Measurements from ENCODE around the gene ARL5B. TPM values are rescaled to one million over a fixed set of nuclear protein-coding genes. Genes with fewer than 3 reads are reported as not detected.
A peak's percentile ranks its signal among the peaks of the same experiment; 100 is the strongest.

ARL5B gene, protein sequence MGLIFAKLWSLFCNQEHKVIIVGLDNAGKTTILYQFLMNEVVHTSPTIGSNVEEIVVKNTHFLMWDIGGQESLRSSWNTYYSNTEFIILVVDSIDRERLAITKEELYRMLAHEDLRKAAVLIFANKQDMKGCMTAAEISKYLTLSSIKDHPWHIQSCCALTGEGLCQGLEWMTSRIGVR
- 5.3 and 20.2 TPM in 2 replicates for total RNA-seq (2011; cell fraction: chromatin; rRNA removed; ENCODE audit: low replicate concordance)
- 3.5 and 4.5 TPM in 2 replicates for total RNA-seq (2011; cell fraction: nucleolus; rRNA removed)
- total RNA-seq (2011; cell fraction: nucleoplasm; rRNA removed), result 10.7 and 22.4 TPM in 2 replicates
- 8.4 and 10.0 TPM in 2 replicates for total RNA-seq (2014; rRNA removed)
- total RNA-seq (2014; rRNA removed; fragmentation: Illumina TruSeq; extraction: Trizol), result 22.2 and 24.6 TPM in 2 replicates
- 15.7 and 17.7 TPM in 2 replicates for total RNA-seq (2015; rRNA removed; fragmentation: Illumina TruSeq; extraction: Trizol)
- 14.1 and 15.1 TPM in 2 replicates for total RNA-seq (2021)
- polyA plus RNA-seq (2011; rRNA removed), result 16.2 and 20.4 TPM in 2 replicates
- polyA plus RNA-seq (2011; cell fraction: cytosol; rRNA removed), result 2.2 and 6.8 TPM in 2 replicates
- 7.5 and 12.7 TPM in 2 replicates for polyA plus RNA-seq (2011; cell fraction: nucleus; rRNA removed)
- polyA plus RNA-seq (2012), result 9.3 and 12.0 TPM in 2 replicates
- polyA plus RNA-seq (2014; fragmentation: Illumina TruSeq; extraction: Trizol), result 12.6 and 15.2 TPM in 2 replicates
- 1 to 10 TPM; 4.1 to 4.7 TPM for polyA plus RNA-seq (2014; fragmentation: Nextera tagmentation; extraction: Ambion mirVana)
- 7.4 and 8.3 TPM in 2 replicates for polyA plus RNA-seq (2014; rRNA removed)
- 36.9 and 41.1 TPM in 2 replicates for polyA minus RNA-seq (2011; rRNA and poly(A)+ RNA removed)
- polyA minus RNA-seq (2011; cell fraction: cytosol; rRNA and poly(A)+ RNA removed), result 11.4 and 16.8 TPM in 2 replicates
- polyA minus RNA-seq (2011; cell fraction: nucleus; rRNA and poly(A)+ RNA removed), result 9.4 and 18.7 TPM in 2 replicates
- percentile 90 among the genes with signal in this experiment for Bru-seq, nascent RNA
- percentile 96 among the genes with signal in this experiment for BruChase-seq, experiment 1, labeled RNA remaining after a 2-hour chase
- percentile 97 among the genes with signal in this experiment for BruChase-seq, experiment 2, labeled RNA remaining after a 6-hour chase
- long read RNA-seq, experiment 1, full-length matches to known transcripts, result 37 of 60 reads
- long read RNA-seq, experiment 1, partial matches to known transcripts, result 6 of 60 reads
- long read RNA-seq, experiment 1, other reads (novel, unspliced or antisense), result 17 of 60 reads
- long read RNA-seq, experiment 2, partial matches to known transcripts, result 0 of 14 reads
- long read RNA-seq, experiment 2, other reads (novel, unspliced or antisense), result 14 of 14 reads
- long read RNA-seq, experiment 3, full-length matches to known transcripts, result 3 of 8 reads
- long read RNA-seq, experiment 3, partial matches to known transcripts, result 0 of 8 reads
- long read RNA-seq, experiment 3, other reads (novel, unspliced or antisense), result 5 of 8 reads

DNA sequence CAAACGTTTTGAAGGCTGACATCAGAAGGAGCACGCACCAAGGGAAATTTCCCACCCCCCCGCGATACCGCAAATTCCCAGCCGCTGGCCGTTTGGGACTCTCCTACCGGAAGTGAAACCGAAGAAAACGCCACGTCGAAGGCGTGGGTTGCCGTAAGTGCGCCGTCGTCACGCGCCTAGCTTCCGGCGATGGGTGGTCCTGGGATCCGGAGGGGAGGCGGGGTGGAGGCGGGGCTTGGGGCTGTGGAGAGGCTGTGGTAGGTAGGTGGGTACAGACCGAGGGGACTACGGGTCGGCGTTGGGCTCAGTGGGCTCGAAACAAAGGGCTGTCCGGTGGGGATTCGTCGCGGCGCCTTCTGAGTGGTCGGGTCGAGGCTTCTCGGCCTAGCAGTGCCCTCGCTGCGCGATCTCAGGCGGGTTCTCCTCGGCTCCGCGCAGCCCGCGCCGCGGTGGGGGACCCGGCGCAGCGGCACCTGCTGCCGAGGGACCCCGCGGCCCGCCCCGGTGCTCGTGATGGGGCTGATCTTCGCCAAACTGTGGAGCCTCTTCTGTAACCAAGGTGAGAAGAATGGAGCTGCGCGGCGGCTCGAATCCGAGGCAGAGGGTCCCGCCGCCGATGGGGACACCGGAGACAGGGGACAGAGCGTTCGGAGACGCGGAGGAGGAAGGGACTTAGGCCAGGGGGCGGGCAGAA lies at the start of gene ARL5B:
ARL5B (plus strand) TSS at position 307 of the 694 bp plus-strand sequence; CDS start at position 514, 207 bp downstream.
- POLR2A ChIA-PET, result interaction anchor here (0.8 to 1.9 kb wide), 5 partner anchors 10 to 252 kb away, joined by 3 to 12 read pairs (median 3); no protein-coding TSS in a partner anchor
- TF ChIP-seq NR1H2 (CRISPR knock-in tag; IDR thresholded peaks at IDR 0.05) (no peak), CXXC5 (CRISPR knock-in tag; IDR thresholded peaks at IDR 0.05) (peak; percentile 92), RBM22 (IDR thresholded peaks at IDR 0.05; ENCODE audit: low read depth, low read length, poor library complexity, severe bottlenecking) (peak; percentile 28), NCOA6 (IDR thresholded peaks at IDR 0.05) (peak; percentile 46; the same call in 1 of the 2 replicates), ELF1 (tag; IDR thresholded peaks at IDR 0.05) (peak; percentile 82), ZNF274 (IDR thresholded peaks at IDR 0.05; ENCODE audit: borderline replicate concordance, low read depth, low read length) (no peak), OTX1 (CRISPR knock-in tag; IDR thresholded peaks at IDR 0.05) (no peak), NFE2 (IDR thresholded peaks at IDR 0.05; ENCODE audit: low read depth) (peak; percentile 44; the same call in 1 of the 2 replicates)
- TF ChIP-seq, protein P1, sequence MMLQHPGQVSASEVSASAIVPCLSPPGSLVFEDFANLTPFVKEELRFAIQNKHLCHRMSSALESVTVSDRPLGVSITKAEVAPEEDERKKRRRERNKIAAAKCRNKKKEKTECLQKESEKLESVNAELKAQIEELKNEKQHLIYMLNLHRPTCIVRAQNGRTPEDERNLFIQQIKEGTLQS (IDR thresholded peaks at IDR 0.05), result peak; percentile 16; the same call in 1 of the 2 replicates
- TF ChIP-seq, protein P1 (CRISPR knock-in tag; conservative IDR thresholded peaks at IDR 0.05), result 0 out of 2 replicates have a peak, but pooled peaks have one; percentile 3
- TF ChIP-seq, protein P2, sequence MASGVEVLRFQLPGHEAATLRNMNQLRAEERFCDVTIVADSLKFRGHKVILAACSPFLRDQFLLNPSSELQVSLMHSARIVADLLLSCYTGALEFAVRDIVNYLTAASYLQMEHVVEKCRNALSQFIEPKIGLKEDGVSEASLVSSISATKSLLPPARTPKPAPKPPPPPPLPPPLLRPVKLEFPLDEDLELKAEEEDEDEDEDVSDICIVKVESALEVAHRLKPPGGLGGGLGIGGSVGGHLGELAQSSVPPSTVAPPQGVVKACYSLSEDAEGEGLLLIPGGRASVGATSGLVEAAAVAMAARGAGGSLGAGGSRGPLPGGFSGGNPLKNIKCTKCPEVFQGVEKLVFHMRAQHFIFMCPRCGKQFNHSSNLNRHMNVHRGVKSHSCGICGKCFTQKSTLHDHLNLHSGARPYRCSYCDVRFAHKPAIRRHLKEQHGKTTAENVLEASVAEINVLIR (CRISPR knock-in tag; IDR thresholded peaks at IDR 0.05), result peak; percentile 35; the same call in 1 of the 2 replicates
- TF ChIP-seq, protein P3, sequence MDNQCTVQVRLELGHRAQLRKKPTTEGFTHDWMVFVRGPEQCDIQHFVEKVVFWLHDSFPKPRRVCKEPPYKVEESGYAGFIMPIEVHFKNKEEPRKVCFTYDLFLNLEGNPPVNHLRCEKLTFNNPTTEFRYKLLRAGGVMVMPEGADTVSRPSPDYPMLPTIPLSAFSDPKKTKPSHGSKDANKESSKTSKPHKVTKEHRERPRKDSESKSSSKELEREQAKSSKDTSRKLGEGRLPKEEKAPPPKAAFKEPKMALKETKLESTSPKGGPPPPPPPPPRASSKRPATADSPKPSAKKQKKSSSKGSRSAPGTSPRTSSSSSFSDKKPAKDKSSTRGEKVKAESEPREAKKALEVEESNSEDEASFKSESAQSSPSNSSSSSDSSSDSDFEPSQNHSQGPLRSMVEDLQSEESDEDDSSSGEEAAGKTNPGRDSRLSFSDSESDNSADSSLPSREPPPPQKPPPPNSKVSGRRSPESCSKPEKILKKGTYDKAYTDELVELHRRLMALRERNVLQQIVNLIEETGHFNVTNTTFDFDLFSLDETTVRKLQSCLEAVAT (IDR thresholded peaks at IDR 0.05), result peak in 1 of 2 experiments; percentile 77; a peak in 1 of 4 replicates

More for the DNA sequence above, at the start of gene ARL5B:
- CTCF ChIA-PET (ENCODE audit: low intra/inter-chr PET ratio), result no interaction called here
- peak within 1 kb of the TSS; percentile 88 for H3K27ac ChIP-seq (ENCODE audit: extremely low read depth, low read depth, low read length)
- ATAC-seq (peak; percentile 94), DNase-seq (ENCODE audit: extremely low read depth in 1 of 4, low spot score in 3 of 4) (peak; percentile 95 to 98 (median 96)), FAIRE-seq (peak; percentile 87)
- H3K9me1 ChIP-seq (ENCODE audit: control insufficient read depth, insufficient read depth, low read length), result no peaks in the 10 kb centered on the region
- intact Hi-C loops (cut with micrococcal nuclease) (loop anchor here (1.0 kb wide), 1 partner anchor 8 kb away; the partner anchor contains the start of gene NSUN6), in situ Hi-C loops (cut with MboI) (no loop called here)
- H4K20me1 ChIP-seq (replicated peaks; ENCODE audit: control insufficient read depth, insufficient read depth, low read length), result 0 out of 2 replicates have a peak, but pooled peaks cover 5% of the 10 kb centered on the region
- H3K4me2 ChIP-seq (ENCODE audit: insufficient read depth, low read length), result peak within 1 kb of the TSS; percentile 85
- under 1% methylated on average over 45 of the region's 72 CpGs for WGBS (ENCODE audit: insufficient coverage, low coverage, missing lambda C conversion rate)
- TSS peak; percentile 51 for BruUV-seq (replicated peaks)
- peak within 1 kb of the TSS; percentile 73 for H2AFZ ChIP-seq (ENCODE audit: low read depth, low read length)
- no peaks in the 10 kb centered on the region for H3K9me3 ChIP-seq (replicated peaks; ENCODE audit: control insufficient read depth, insufficient read depth, low read depth, low read length)
- H3K9ac ChIP-seq (ENCODE audit: insufficient read depth in 1 of 2, low read depth in 2 of 2, low read length in 2 of 2), result peak within 1 kb of the TSS; percentile 95 to 98
- H3K4me1 ChIP-seq (replicated peaks in 1 of 2; ENCODE audit: control insufficient read depth in 2 of 2, insufficient read depth in 2 of 2, low read length in 2 of 2), result peaks cover 4 to 5% of the 10 kb centered on the region in 2 experiments; a peak in 3 of 5 replicates
- no peaks in the 10 kb centered on the region for H3K27me3 ChIP-seq (ENCODE audit: control insufficient read depth in 2 of 2, insufficient read depth in 2 of 2, low read length in 2 of 2)
- H3K4me3 ChIP-seq, result peak within 1 kb of the TSS; percentile 91
- H3K79me2 ChIP-seq (ENCODE audit: control insufficient read depth, insufficient read depth, low read length), result peaks cover 62% of the 10 kb centered on the region
- H3K36me3 ChIP-seq (ENCODE audit: control insufficient read depth, insufficient read depth, low read length), result peaks cover 6% of the 10 kb centered on the region; the same call in 1 of the 3 replicates
